ENCODE results near the gene PTPN11. TPM values are rescaled to one million over a fixed set of nuclear protein-coding genes. Genes with fewer than 3 reads are reported as not detected.

PTPN11 gene
- total and polyA plus RNA-seq, 2 of the 8 experiments (the other 6 are each of a cell fraction or from before 2014, with no cell fraction given) = 28.3 to 133 TPM

GRCh38 chr12:112425582-112426382, 7.0 kb downstream of the PTPN11 start:
- H3K27me3 ChIP-seq (replicated peaks in 1 of 4; ENCODE audit: control insufficient read depth in 3 of 4, extremely low read depth in 1 of 4, insufficient read depth in 3 of 4, low read length in 3 of 4) = no peaks in the 10 kb centered on the region
- no peak overlapping the region for H2BK15ac ChIP-seq (ENCODE audit: low read length)
- H2AK5ac ChIP-seq (ENCODE audit: low read depth, low read length) = no peak overlapping the region
- H3K4me1 ChIP-seq (replicated peaks in 1 of 4; ENCODE audit: control insufficient read depth in 3 of 4, insufficient read depth in 4 of 4, low read length in 3 of 4) = no peaks in the 10 kb centered on the region
- 89% methylated on average over 7 of the region's 7 CpGs; no CpG with 5 or more reads in 1 of the 2 experiments for WGBS, 2 experiments (ENCODE audit: extremely low coverage in 1 of 2, insufficient coverage in 1 of 2, insufficient read length in 1 of 2, insufficient replicate concordance in 2 of 2, low coverage in 1 of 2, low lambda C conversion rate in 2 of 2, missing lambda C conversion rate in 1 of 2)
- no peak overlapping the region for H3K9ac ChIP-seq (replicated peaks in 1 of 4; ENCODE audit: extremely low read depth in 1 of 4, low read depth in 3 of 4, low read length in 3 of 4)
- no peak overlapping the region for H3K18ac ChIP-seq (ENCODE audit: extremely low read depth, low read length)
- FAIRE-seq = no peak
- H3K79me2 ChIP-seq (ENCODE audit: control insufficient read depth in 1 of 2, insufficient read depth in 2 of 2, low read length in 2 of 2) = peaks cover 5 to 92% of the 10 kb centered on the region in 2 experiments
- no peak overlapping the region for H2BK5ac ChIP-seq (ENCODE audit: low read depth, low read length)
- H2BK20ac ChIP-seq (ENCODE audit: low read length) = no peak overlapping the region
- no peak overlapping the region for H3K56ac ChIP-seq (replicated peaks; ENCODE audit: insufficient read length, low read depth, low read length)
- no peak overlapping the region for H4K5ac ChIP-seq (ENCODE audit: insufficient read length, low read depth, low read length)
- H3K4ac ChIP-seq (replicated peaks; ENCODE audit: insufficient read length, low read depth, low read length) = no peak overlapping the region
- H3K27ac ChIP-seq (ENCODE audit: low read depth, low read length) = no peak overlapping the region
- H3K23me2 ChIP-seq (ENCODE audit: low read depth, low read length) = no peaks in the 10 kb centered on the region
- ChIA-PET POLR2A (ENCODE audit: partially characterized antibody) (interaction anchor here (0.6 to 1.9 kb wide), 5 partner anchors 8 to 484 kb away, joined by 3 to 4 read pairs (median 3); partner anchors contain the start of gene PTPN11), CTCF (ENCODE audit: partially characterized antibody) (interaction anchor here (0.7 to 1.1 kb wide), 2 partner anchors 39 to 120 kb away, joined by 4 read pairs; no protein-coding TSS in a partner anchor)
- no peak overlapping the region for H4K91ac ChIP-seq (replicated peaks; ENCODE audit: insufficient read length, low read length)
- no peak overlapping the region for H3K23ac ChIP-seq (ENCODE audit: insufficient read length)
- H3K4me2 ChIP-seq (ENCODE audit: insufficient read depth in 1 of 2, low read depth in 2 of 2, low read length in 2 of 2) = no peak overlapping the region
- peaks cover 5% of the 10 kb centered on the region for H3K79me1 ChIP-seq (ENCODE audit: low read depth, low read length)
- no peak overlapping the region for H2BK120ac ChIP-seq (replicated peaks; ENCODE audit: low read depth, low read length)
- no peak overlapping the region for H2BK12ac ChIP-seq (ENCODE audit: low read depth, low read length)
- no peak overlapping the region for H2AFZ ChIP-seq (ENCODE audit: low read length)
- peaks cover 0 to 9% of the 10 kb centered on the region in 2 experiments for H4K20me1 ChIP-seq (replicated peaks in 1 of 2; ENCODE audit: control insufficient read depth in 1 of 2, insufficient read depth in 2 of 2, low read length in 2 of 2)
- H3K4me3 ChIP-seq (ENCODE audit: extremely low read depth in 1 of 4, insufficient read depth in 2 of 4, low read depth in 3 of 4, low read length in 4 of 4) = no peak overlapping the region
- no peak for DNase-seq (ENCODE audit: low read depth in 1 of 2, low spot score in 2 of 2)
- no peak overlapping the region for H3K14ac ChIP-seq (ENCODE audit: insufficient read length)
- H3K9me3 ChIP-seq (ENCODE audit: insufficient read depth in 2 of 2, low read depth in 1 of 2, low read length in 1 of 2) = no peaks in the 10 kb centered on the region
- H3K36me3 ChIP-seq (ENCODE audit: control insufficient read depth in 2 of 4, insufficient read depth in 4 of 4, low read length in 3 of 4) = no peaks in the 10 kb centered on the region; a peak in 1 of 8 replicates
- no peak overlapping the region for H4K8ac ChIP-seq (ENCODE audit: extremely low read depth, insufficient read depth, low read length)
- no peak for TF ChIP-seq RBBP5 (IDR thresholded peaks at IDR 0.05; ENCODE audit: borderline replicate concordance, low read depth, low read length)
- TF ChIP-seq RNF2 (IDR thresholded peaks at IDR 0.05; ENCODE audit: borderline replicate concordance, low read depth, low read length, missing control alignments, poor library complexity, severe bottlenecking) = no peak
- no peak for TF ChIP-seq EZH2 (IDR thresholded peaks at IDR 0.05; ENCODE audit: low read depth, low read length, severe bottlenecking)
- no peak for TF ChIP-seq CTBP2 (IDR thresholded peaks at IDR 0.05; ENCODE audit: borderline replicate concordance, insufficient read depth, insufficient read length, low read length)
- TF ChIP-seq KDM4A (IDR thresholded peaks at IDR 0.05; ENCODE audit: low read depth, low read length, severe bottlenecking) = no peak
- no peak for TF ChIP-seq NANOG (IDR thresholded peaks at IDR 0.05; ENCODE audit: insufficient read depth, low read depth, low read length, poor library complexity, severe bottlenecking)
- TF ChIP-seq SAP30 (IDR thresholded peaks at IDR 0.05; ENCODE audit: insufficient read depth, insufficient replicate concordance, low read length) = no peak
- TF ChIP-seq GABPA (IDR thresholded peaks at IDR 0.05; ENCODE audit: borderline replicate concordance, insufficient read depth, low read length) = no peak
- no peak for TF ChIP-seq RXRA (IDR thresholded peaks at IDR 0.05; ENCODE audit: insufficient read depth, low read depth, low read length)
- TF ChIP-seq RFX5 (IDR thresholded peaks at IDR 0.05; ENCODE audit: borderline replicate concordance, low read depth, low read length) = no peak
